A673 (cell line): ENCODE data around the gene CSPG4. TPM values are rescaled to one million over a fixed set of nuclear protein-coding genes. Genes with fewer than 3 reads are reported as not detected.

Experiments
- BruUV-seq: library from RNA; stranded (reverse); fragments of 400-500 nt; replicated peaks from 2 replicates; lab custom pipeline; 2021; lab: Mats Ljungman, UMichigan
- CTCF ChIA-PET: fragments of 300-600 bp; sonication (Branson Sonifier 250); formaldehyde crosslinking; loops from one replicate; lab custom pipeline; 2022; ENCODE audit warnings: antibody characterized with exemption; lab: Charles Lee
- POLR2A ChIA-PET: fragments of 300-600 bp; sonication (Branson Sonifier 250); formaldehyde crosslinking; loops from one replicate; lab custom pipeline; 2022; ENCODE audit warnings: antibody characterized with exemption; ENCODE audit not compliant: low non-redundant PET; lab: Charles Lee
- DNase-seq: peaks from one replicate; pipeline ENCODE4 v3.0.0-alpha.2; 2015; ENCODE audit warnings: low spot score
- H3K27ac ChIP-seq: fragments of 200-600 bp; sonication (generic); 2 replicates; pipeline ENCODE4 v1.5.1; 2016; ENCODE audit warnings: mixed run types, low read depth, mild to moderate bottlenecking, mixed read lengths, antibody characterized with exemption, low read length; ENCODE audit not compliant: poor library complexity, severe bottlenecking
- H3K27me3 ChIP-seq: fragments of 200-600 bp; sonication (generic); replicated peaks from 2 replicates; pipeline ENCODE4 v1.6.1; 2017; ENCODE audit warnings: mixed run types, low read depth, mild to moderate bottlenecking, mixed read lengths, antibody characterized with exemption, low read length; ENCODE audit not compliant: insufficient read depth, poor library complexity
- H3K36me3 ChIP-seq: fragments of 200-600 bp; sonication (generic); 2 replicates; pipeline ENCODE4 v1.6.1; 2016; ENCODE audit warnings: mixed run types, mild to moderate bottlenecking, mixed read lengths, antibody characterized with exemption, low read length; ENCODE audit not compliant: insufficient read depth, poor library complexity, severe bottlenecking
- H3K4me1 ChIP-seq: fragments of 200-600 bp; sonication (generic); 2 replicates; pipeline ENCODE4 v1.6.1; 2017; ENCODE audit warnings: mixed run types, mild to moderate bottlenecking, mixed read lengths, antibody characterized with exemption, low read length; ENCODE audit not compliant: insufficient read depth, poor library complexity, severe bottlenecking
- H3K4me3 ChIP-seq: fragments of 200-600 bp; sonication (generic); 2 replicates; pipeline ENCODE4 v1.5.1; 2016; ENCODE audit warnings: low read depth, mixed run types, mild to moderate bottlenecking, mixed read lengths, low read length; ENCODE audit not compliant: poor library complexity, severe bottlenecking
- H3K9me3 ChIP-seq: fragments of 200-600 bp; sonication (generic); 2 replicates; pipeline ENCODE4 v1.6.1; 2016; ENCODE audit warnings: mixed run types, low read depth, mild to moderate bottlenecking, mixed read lengths, antibody characterized with exemption, low read length; ENCODE audit not compliant: poor library complexity, severe bottlenecking
- EZH2 ChIP-seq: fragments of 200-600 bp; sonication (generic); IDR thresholded peaks from 2 replicates; pipeline ENCODE4 v1.6.1; 2017; ENCODE audit warnings: borderline replicate concordance, low read depth, mild to moderate bottlenecking, mixed read lengths, antibody characterized with exemption, low read length; ENCODE audit not compliant: poor library complexity, severe bottlenecking
- intact Hi-C: fragments of 100-400 bp; cut with micrococcal nuclease; formaldehyde crosslinking; loops from one replicate; pipeline ENCODE4 v1.10.0; 2022; ENCODE audit not compliant: unreplicated experiment
- total RNA-seq: library from RNA; stranded (reverse); gene quantifications from 2 replicates; pipeline ENCODE4 v1.2.3, GENCODE V29; 2021
- TF ChIP-seq, protein P1 (sequence below): fragments of 300-800, 200-600 bp; sonication (generic); conservative IDR thresholded peaks from 2 replicates; pipeline ENCODE4 v1.5.1; 2017; ENCODE audit warnings: low read depth, mild to moderate bottlenecking, antibody characterized with exemption, low read length, moderate library complexity, mixed read lengths

The CSPG4 gene
- total RNA-seq, 1 experiment from 2014 or later, result 0.11 TPM

GRCh38 chr15:75661100-75661755, 51.4 kb downstream of the CSPG4 start:
- Histone ChIP-seq H3K27ac (no peak overlapping the region), H3K4me1 (peaks cover under 1% of the 10 kb centered on the region), H3K27me3 (no peaks in the 10 kb centered on the region), H3K36me3 (no peaks in the 10 kb centered on the region), H3K4me3 (no peak overlapping the region), H3K9me3 (no peaks in the 10 kb centered on the region)
- POLR2A ChIA-PET, result no interaction called here
- BruUV-seq, result no TSS peak
- CTCF ChIA-PET, result no interaction called here
- intact Hi-C loops, result loop anchor here (10.0 kb wide), 1 partner anchor 636 kb away; the partner anchor contains the start of gene PPCDC
- no peak for DNase-seq
- TF ChIP-seq, protein P1, sequence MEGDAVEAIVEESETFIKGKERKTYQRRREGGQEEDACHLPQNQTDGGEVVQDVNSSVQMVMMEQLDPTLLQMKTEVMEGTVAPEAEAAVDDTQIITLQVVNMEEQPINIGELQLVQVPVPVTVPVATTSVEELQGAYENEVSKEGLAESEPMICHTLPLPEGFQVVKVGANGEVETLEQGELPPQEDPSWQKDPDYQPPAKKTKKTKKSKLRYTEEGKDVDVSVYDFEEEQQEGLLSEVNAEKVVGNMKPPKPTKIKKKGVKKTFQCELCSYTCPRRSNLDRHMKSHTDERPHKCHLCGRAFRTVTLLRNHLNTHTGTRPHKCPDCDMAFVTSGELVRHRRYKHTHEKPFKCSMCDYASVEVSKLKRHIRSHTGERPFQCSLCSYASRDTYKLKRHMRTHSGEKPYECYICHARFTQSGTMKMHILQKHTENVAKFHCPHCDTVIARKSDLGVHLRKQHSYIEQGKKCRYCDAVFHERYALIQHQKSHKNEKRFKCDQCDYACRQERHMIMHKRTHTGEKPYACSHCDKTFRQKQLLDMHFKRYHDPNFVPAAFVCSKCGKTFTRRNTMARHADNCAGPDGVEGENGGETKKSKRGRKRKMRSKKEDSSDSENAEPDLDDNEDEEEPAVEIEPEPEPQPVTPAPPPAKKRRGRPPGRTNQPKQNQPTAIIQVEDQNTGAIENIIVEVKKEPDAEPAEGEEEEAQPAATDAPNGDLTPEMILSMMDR, result no peak
- TF ChIP-seq EZH2, result no peak

DNA sequence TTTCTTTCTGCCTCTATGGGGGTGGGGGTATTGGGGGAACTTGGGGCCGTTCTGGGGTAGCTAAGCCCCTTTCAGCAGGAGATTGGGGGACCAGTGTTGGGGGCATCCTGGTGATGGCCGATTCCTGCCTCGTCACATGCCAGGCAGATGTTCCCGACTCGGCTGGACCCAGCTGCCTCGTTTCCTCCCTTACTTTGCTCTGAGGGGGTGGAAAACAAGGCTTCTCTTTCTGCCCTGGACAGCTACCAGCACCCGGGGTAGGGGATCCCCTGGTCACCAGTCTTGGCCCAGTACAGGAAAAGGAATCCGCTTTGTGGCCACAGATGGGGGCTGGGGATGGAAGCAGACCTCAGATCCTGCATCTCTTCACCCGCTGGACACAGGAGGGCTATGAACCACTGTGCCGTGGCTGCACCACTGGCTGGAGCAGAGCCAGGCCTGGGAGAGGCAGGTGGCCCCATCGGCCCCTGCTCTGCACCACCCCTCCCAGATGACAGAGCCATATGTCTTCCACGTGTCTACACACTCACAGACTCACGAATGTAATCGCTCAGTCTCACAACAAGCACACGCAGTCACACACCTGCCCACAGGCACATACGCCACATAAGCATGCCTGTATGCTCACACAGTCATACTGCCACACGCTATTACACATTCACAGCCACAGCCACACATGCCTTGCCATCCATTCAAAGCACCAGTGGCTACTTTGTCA, 52.6 kb downstream of the CSPG4 start:
- H3K27me3 ChIP-seq, result no peaks in the 10 kb centered on the region
- H3K27ac ChIP-seq, result no peak overlapping the region
- no peaks in the 10 kb centered on the region for H3K36me3 ChIP-seq
- no peaks in the 10 kb centered on the region for H3K4me1 ChIP-seq
- H3K4me3 ChIP-seq, result no peak overlapping the region
- intact Hi-C loops, result loop anchor here (10.0 kb wide), 1 partner anchor 635 kb away; the partner anchor contains the start of gene PPCDC
- no TSS peak for BruUV-seq
- H3K9me3 ChIP-seq, result no peaks in the 10 kb centered on the region
- ChIA-PET POLR2A (no interaction called here), CTCF (no interaction called here)
- no peak for DNase-seq
- TF ChIP-seq, protein P1, result no peak
- no peak for TF ChIP-seq EZH2

- no peak for TF ChIP-seq EZH2
- TF ChIP-seq, protein P1, result no peak
- no peaks in the 10 kb centered on the region for H3K27me3 ChIP-seq
- ChIA-PET POLR2A (no interaction called here), CTCF (no interaction called here)
- no peaks in the 10 kb centered on the region for H3K36me3 ChIP-seq
- no peaks in the 10 kb centered on the region for H3K4me1 ChIP-seq
- intact Hi-C loops, result no loop called here
- H3K27ac ChIP-seq, result no peak overlapping the region
- no TSS peak for BruUV-seq
- no peak for DNase-seq
- H3K4me3 ChIP-seq, result no peak overlapping the region
- H3K9me3 ChIP-seq, result no peaks in the 10 kb centered on the region
Observed at GRCh38 chr15:75659141-75659771, 53.4 kb downstream of the CSPG4 start.
